Cardiac fibroblast (primary cell): ENCODE measurements around the gene COX6A2.
A peak's percentile ranks its signal among the peaks of the same experiment; 100 is the strongest.

ENCODE experiments used
- DNase-seq, 2 donors: peaks; one replicate each; pipeline versions ENCODE4 v3.0.0 to v3.0.0-alpha.2; 2010; ENCODE audit warnings: low read depth in 2 of 2
- H3K4me3 ChIP-seq, 2 donors: replicated peaks in 1 of 2; 1 replicate in 1 of 2; 2 replicates in 1 of 2; pipeline ENCODE4 v1.5.1; 2011; ENCODE audit warnings: low read depth in 2 of 2, low read length in 2 of 2, mild to moderate bottlenecking in 2 of 2, moderate library complexity in 1 of 2
- CTCF ChIP-seq: IDR thresholded peaks from one replicate; pipeline ENCODE4 v1.5.1; 2011; ENCODE audit warnings: low read depth, mild to moderate bottlenecking, low read length, inconsistent platforms

COX6A2 gene

GRCh38 chr16:31461201-31461920 is 33.2 kb upstream of the COX6A2 start:
- no peak overlapping the region for H3K4me3 ChIP-seq
- no peak for TF ChIP-seq CTCF
- DNase-seq: no peak

- H3K4me3 ChIP-seq: peak overlapping the region; percentile 45 to 49
- peak; percentile 73 for TF ChIP-seq CTCF
- DNase-seq: peak; percentile 74 to 75
Observed at GRCh38 chr16:31460582-31461002, 32.4 kb upstream of the COX6A2 start.

DNA sequence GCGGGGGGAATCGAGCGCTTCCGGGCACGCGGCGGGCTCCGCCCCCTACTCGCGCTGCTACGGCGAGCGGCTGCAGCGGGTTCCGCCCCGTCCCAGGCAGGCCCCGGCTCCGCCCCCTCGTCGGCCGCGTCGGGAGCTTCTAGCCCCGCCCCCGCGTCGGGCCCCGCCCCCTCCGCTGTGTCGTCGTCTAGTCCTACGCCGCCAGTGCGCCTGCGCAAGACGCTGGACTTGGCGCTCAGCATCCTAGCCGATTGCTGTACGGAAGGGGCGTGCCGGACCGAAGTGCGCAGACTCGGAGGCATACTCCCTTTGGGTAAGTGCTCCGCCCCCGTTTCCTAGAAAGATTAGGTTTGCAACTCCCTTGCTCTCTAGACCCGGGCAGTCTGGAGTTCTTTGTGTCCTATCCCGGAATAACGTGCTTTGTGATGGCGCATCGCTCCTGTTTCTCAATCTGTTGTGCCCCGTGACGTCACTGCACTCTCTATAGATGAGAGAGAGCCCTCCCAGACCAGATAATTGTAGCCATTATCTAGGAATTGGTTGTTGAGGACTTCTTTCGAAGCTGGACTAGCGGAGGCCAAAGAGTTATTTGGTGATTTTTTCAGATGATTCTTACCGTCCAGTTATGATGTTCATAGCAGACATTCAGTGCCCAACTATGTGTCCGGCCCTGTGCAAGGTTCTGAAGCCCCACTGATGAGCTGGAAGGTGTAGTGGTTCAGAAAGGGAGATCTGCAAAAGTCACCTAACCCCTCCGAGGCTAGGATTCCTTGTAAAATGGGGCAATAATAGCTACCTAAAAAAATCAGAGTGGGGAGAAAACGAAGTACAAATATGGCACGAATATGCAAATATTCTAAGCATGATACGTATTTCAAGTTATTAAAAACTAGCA is 31.8 kb upstream of the COX6A2 start:
- DNase-seq: peak; percentile 100
- peak overlapping the region; percentile 81 to 82 for H3K4me3 ChIP-seq
- TF ChIP-seq CTCF: no peak

DNA sequence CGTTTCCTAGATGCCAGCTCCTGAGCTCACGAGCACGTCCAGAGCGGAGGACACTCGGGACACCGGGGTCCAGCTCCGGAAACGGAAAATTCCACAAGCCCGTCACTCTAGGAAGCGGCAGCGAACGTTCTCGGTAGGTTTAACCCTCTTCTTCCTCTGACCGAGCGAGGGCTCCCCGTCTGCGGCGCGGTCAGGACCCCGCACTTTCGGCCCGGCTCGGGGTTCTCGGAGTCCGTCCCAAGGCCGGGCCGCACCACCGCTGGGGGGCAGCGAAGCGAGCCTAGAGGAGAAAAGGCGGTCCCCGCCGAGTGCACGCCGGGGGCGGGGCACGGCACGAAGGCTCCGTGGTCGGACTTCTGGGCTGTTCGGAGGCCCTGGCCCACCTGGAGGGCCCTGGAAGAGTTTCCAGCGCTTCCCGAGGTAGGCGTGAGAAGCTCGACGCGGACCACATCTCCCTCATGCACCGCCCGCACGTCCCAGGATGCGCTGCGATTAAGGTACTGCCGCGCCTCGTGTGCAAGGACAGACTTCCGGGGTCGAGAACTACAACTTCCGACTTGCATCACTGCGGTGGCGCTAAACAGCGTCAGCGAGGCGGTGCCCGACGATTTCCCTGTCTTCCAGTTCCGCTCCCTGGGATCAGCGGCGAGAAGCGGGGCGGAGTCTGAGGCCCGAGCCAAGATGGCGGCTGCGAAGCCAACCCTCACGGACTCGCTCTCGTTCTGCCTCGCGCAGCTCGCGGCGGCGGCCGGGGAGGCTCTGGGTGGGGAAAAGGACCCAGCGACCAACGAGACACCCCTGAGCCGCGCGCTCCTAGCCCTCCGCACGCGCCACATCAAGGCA is 30.9 kb upstream of the COX6A2 start, which contains the start of gene ARMC5:
TSS of gene ARMC5 (plus strand) at position 658 of the 843 bp plus-strand sequence. CDS start at position 682, 24 bp downstream.
- DNase-seq: peak; percentile 99
- peak within 1 kb of the TSS; percentile 81 to 82 for H3K4me3 ChIP-seq
- peak; percentile 48 for TF ChIP-seq CTCF

GRCh38 chr16:31458073-31458843 is 30.1 kb upstream of the COX6A2 start:
- DNase-seq: peak; percentile 49 to 58
- H3K4me3 ChIP-seq: peak overlapping the region; percentile 81 to 82
- no peak for TF ChIP-seq CTCF

DNA sequence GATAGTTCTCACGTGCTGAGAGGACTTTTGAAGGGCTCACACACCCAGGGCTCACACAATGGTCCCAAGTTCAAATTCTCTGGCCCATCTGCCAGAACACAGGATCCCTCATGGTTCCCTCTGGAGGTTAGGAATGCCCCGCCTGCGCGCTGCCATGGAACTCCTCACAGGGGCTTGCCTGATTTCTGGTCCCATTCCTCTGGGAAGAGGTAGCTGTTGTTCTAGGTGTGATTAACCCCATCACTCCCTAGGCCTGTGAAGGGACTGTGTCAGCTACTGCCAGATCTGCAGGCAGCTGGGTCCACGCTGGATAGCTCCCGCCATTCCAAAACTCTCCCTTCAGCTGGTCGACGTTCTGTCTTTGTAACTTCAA is 28.8 kb upstream of the COX6A2 start:
- no peak for TF ChIP-seq CTCF
- DNase-seq: no peak
- no peak overlapping the region for H3K4me3 ChIP-seq
